HG02678 (cell line): ENCODE measurements around the gene BRK1.
"Not testable (repeated sequence)": the region's sequence is repeated elsewhere in the genome, so short reads cannot be mapped to it uniquely, and the experiment has no call there.

Source experiments
- ATAC-seq: cut with Tn5 transposase; IDR thresholded peaks from one replicate; pipeline ENCODE4 v1.9.1; 2021; ENCODE audit warnings: mild to moderate bottlenecking, moderate library complexity; ENCODE audit not compliant: unreplicated experiment

The BRK1 gene

DNA sequence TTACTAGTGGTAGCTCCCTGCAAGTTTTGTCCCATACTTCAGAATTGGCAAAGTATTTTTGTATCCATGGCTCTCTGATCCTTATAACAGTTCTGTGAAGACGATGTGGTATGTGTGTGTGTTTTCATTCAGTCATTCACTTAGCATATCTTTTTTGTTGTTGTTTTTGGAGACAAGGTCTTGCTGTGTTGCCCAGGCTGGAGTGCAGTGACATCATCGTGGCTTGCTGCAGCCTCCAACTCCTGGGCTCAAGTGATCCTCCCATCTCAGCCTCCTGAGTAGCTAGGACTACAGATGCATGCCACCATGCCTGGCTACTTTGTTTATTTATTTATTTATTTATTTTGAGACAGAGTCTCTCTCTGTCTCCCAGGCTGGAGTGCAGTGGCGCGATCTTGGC is 60.7 kb downstream of the BRK1 start:
- not testable (repeated sequence) for ATAC-seq
